ENCODE data around the gene TPSD1. TPM values are rescaled to one million over a fixed set of nuclear protein-coding genes. Genes with fewer than 3 reads are reported as not detected.

The TPSD1 gene
- total and polyA plus RNA-seq, 9 of the 15 experiments (the other 6 are each of a cell fraction or from before 2014, with no cell fraction given) = not detected

- no peak for TF ChIP-seq THAP12 (CRISPR knock-in tag; IDR thresholded peaks at IDR 0.05)
These were observed 43.2 kb upstream of the TPSD1 start (continued) for GRCh38 chr16:1212616-1213194.

- in situ Hi-C loops (cut with MboI) = no loop called here
- Histone ChIP-seq H3K4me1 (replicated peaks in 1 of 2; ENCODE audit: control insufficient read depth in 2 of 2, insufficient read depth in 2 of 2, low read length in 2 of 2) (peaks cover 0 to 70% of the 10 kb centered on the region in 2 experiments; a peak in 2 of 5 replicates), H4K20me1 (replicated peaks; ENCODE audit: control insufficient read depth, insufficient read depth, low read length) (peaks cover 7% of the 10 kb centered on the region), H3K27ac (ENCODE audit: extremely low read depth, low read depth, low read length) (no peak overlapping the region), H3K27me3 (ENCODE audit: control insufficient read depth in 2 of 2, insufficient read depth in 2 of 2, low read length in 2 of 2) (peaks cover 32 to 91% of the 10 kb centered on the region in 2 experiments; a peak in 4 of 5 replicates), H3K79me2 (ENCODE audit: control insufficient read depth, insufficient read depth, low read length) (no peaks in the 10 kb centered on the region), H3K4me2 (ENCODE audit: insufficient read depth, low read length) (no peak overlapping the region), H3K4me3 (no peak overlapping the region), H2AFZ (ENCODE audit: low read depth, low read length) (no peak overlapping the region), H3K9ac (ENCODE audit: insufficient read depth in 1 of 2, low read depth in 2 of 2, low read length in 2 of 2) (no peak overlapping the region; a peak in 1 of 4 replicates), H3K9me1 (ENCODE audit: control insufficient read depth, insufficient read depth, low read length) (no peaks in the 10 kb centered on the region), H3K36me3 (ENCODE audit: control insufficient read depth, insufficient read depth, low read length) (no peaks in the 10 kb centered on the region), H3K9me3 (replicated peaks; ENCODE audit: control insufficient read depth, insufficient read depth, low read depth, low read length) (no peaks in the 10 kb centered on the region)
- TF ChIP-seq THRB (CRISPR knock-in tag; conservative IDR thresholded peaks at IDR 0.05) = no peak
- TF ChIP-seq PHF8 (IDR thresholded peaks at IDR 0.05; ENCODE audit: borderline replicate concordance, low read length) = no peak
- no peak for TF ChIP-seq NBN (IDR thresholded peaks at IDR 0.05; ENCODE audit: low read depth)
- TF ChIP-seq TBP (optimal IDR thresholded peaks at IDR 0.05; ENCODE audit: low read depth, low read length) = no peak
- TF ChIP-seq FOXJ2 (tag; IDR thresholded peaks at IDR 0.05) = no peak
- no peak for TF ChIP-seq JUN (IDR thresholded peaks at IDR 0.05; ENCODE audit: borderline replicate concordance, low read depth, low read length)
- no peak for TF ChIP-seq JUN (CRISPR knock-in tag; IDR thresholded peaks at IDR 0.05; ENCODE audit: borderline replicate concordance)
- no peak for TF ChIP-seq ZKSCAN8 (CRISPR knock-in tag; IDR thresholded peaks at IDR 0.05)
- TF ChIP-seq ZBTB5 (IDR thresholded peaks at IDR 0.05) = no peak
- TF ChIP-seq CREBBP (IDR thresholded peaks at IDR 0.05; ENCODE audit: low read depth, low read length) = no peak
- FAIRE-seq (no peak), DNase-seq (ENCODE audit: extremely low read depth in 1 of 4, low spot score in 3 of 4) (no peak), ATAC-seq (no peak)
- intact Hi-C loops (cut with micrococcal nuclease) = no loop called here
- WGBS (ENCODE audit: insufficient coverage, low coverage, missing lambda C conversion rate) = 2% methylated on average over 8 of the region's 8 CpGs
- no TSS peak for BruUV-seq (replicated peaks)
- ChIA-PET POLR2A (no interaction called here), CTCF (ENCODE audit: low intra/inter-chr PET ratio) (no interaction called here)
These were observed 42.6 kb upstream of the TPSD1 start for GRCh38 chr16:1213231-1213630.
